Measurements from ENCODE around the gene ZNF683. TPM values are rescaled to one million over a fixed set of nuclear protein-coding genes. Genes with fewer than 3 reads are reported as not detected.
"Not testable (repeated sequence)": the region's sequence is repeated elsewhere in the genome, so short reads cannot be mapped to it uniquely, and the experiment has no call there.

The ZNF683 gene
- total RNA-seq, 2 donors from 2014 or later, result not detected

GRCh38 chr1:26350343-26350700 lies 22.2 kb downstream of the ZNF683 start:
- no peaks in the 10 kb centered on the region for H3K4me1 Mint-ChIP-seq (ENCODE audit: low read depth in 2 of 2)
- H3K4me3 Mint-ChIP-seq, result no peak overlapping the region
- H3K36me3 Mint-ChIP-seq, result no peaks in the 10 kb centered on the region

DNA sequence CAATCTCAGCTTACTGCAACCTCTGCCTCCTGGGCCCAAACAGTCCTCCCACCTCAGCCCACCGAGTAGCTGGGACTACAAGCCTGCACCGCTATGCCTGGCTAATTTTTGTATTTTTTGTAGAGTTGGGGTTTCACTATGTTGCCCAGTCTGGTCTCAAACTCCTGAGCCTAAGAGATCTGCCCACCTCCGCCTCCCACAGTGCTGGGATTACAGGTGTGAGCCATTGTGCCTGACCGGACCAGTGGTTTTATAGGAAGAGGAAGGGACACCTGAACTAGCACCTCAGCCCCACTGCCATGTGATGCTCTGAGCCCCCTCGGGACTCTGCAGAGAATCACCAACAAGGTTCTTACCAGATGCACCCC lies 22.7 kb downstream of the ZNF683 start:
- ATAC-seq, result no peak
- no peak overlapping the region for H3K4me3 Mint-ChIP-seq
- peaks cover 7 to 8% of the 10 kb centered on the region in 2 donors for H3K27me3 Mint-ChIP-seq
- no peaks in the 10 kb centered on the region for H3K9me3 Mint-ChIP-seq
- no peaks in the 10 kb centered on the region for H3K36me3 Mint-ChIP-seq
- no peaks in the 10 kb centered on the region for H3K4me1 Mint-ChIP-seq (ENCODE audit: low read depth in 2 of 2)
- H3K27ac Mint-ChIP-seq, result no peak overlapping the region
- DNase-seq (ENCODE audit: low spot score), result no peak

More at GRCh38 chr1:26350343-26350700, 22.2 kb downstream of the ZNF683 start:
- Mint-ChIP-seq H3K9me3 (no peaks in the 10 kb centered on the region), H3K27me3 (peaks cover 7 to 8% of the 10 kb centered on the region in 2 donors), H3K27ac (no peak overlapping the region)
- ATAC-seq, result no peak
- no peak for DNase-seq (ENCODE audit: low spot score)

DNA sequence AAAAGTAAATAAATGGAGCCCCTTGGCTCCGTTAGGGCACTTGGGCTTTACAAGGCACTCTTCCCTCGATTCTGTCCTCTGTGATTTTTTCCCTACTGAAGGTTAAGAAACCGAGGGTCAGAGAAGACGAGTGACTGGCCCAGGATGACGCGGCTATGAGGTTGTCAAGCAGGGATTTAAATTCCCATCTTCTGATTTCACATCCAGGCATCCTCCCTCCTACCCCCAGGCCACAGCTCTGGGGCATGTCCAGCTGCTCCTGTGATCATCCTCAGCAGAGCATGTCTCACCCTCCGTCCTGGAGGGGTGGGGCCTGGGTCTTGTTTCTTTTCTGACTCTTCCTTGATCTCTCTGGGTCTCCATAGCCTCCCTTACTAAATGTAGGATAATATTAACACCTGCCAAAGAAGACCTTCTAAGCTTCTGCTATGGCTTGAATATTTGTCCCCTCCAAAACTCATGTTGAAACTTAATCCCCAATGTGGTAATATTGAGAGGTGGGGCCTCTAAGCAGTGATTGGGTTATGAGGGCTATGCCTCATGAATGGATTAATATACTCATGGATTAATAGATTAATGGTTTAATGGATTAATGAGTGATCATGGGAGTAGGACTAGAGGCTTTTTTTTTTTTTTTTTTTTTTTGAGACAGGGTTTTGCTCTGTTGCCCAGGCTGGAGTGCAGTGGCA lies 23.2 kb downstream of the ZNF683 start:
- ATAC-seq, result no peak
- no peak for DNase-seq (ENCODE audit: low spot score)
- H3K27ac Mint-ChIP-seq, result no peak overlapping the region
- peaks cover 7 to 8% of the 10 kb centered on the region in 2 donors for H3K27me3 Mint-ChIP-seq
- no peaks in the 10 kb centered on the region for H3K9me3 Mint-ChIP-seq
- H3K36me3 Mint-ChIP-seq, result no peaks in the 10 kb centered on the region
- no peak overlapping the region for H3K4me3 Mint-ChIP-seq
- H3K4me1 Mint-ChIP-seq (ENCODE audit: low read depth in 2 of 2), result no peaks in the 10 kb centered on the region

DNA sequence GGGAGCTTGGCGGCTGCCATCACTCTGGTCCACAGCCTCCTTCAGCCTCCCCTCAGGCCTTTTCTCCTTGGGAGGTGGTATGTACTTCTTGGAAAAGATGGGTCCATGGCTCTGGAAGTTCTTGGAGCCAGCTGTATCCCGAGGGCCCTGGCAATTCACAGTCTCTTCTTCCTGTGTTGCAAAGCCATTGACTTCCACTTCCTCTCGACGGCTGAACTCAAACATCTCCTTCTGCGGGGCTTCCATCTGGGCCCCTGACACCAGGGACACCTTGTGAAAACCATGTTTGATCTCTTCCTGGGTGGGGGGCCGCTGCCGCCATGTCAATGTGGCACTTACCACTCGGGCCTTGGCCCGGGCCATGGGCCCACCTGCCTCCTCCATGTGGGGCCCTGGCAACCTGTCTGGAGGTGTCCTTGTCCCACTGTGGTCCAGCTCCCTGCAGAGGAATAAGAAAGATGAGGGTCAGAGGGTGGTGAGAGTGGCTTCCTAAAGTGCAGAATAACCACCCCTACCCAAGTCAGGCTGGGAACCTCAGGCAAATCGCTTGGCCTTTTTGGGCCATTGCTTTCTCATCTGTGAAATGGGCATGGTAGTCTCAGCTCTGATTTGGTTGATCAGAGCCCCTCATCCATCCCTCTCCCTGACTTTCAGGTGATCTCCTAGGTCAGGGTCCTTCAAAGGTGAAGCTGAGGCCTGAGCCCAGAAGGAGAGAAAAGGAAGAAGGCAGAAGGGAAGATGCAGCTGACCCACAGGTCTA lies 26.1 kb downstream of the ZNF683 start:
- Mint-ChIP-seq H3K4me1 (ENCODE audit: low read depth in 2 of 2) (no peaks in the 10 kb centered on the region), H3K4me3 (no peak overlapping the region), H3K9me3 (no peaks in the 10 kb centered on the region), H3K36me3 (no peaks in the 10 kb centered on the region), H3K27ac (no peak overlapping the region), H3K27me3 (peaks cover 0 to 9% of the 10 kb centered on the region in 2 donors)
- DNase-seq (ENCODE audit: low spot score), result no peak
- no peak for ATAC-seq

- no peaks in the 10 kb centered on the region for H3K4me1 Mint-ChIP-seq (ENCODE audit: low read depth in 2 of 2)
- H3K27ac Mint-ChIP-seq, result no peak overlapping the region
- H3K9me3 Mint-ChIP-seq, result no peaks in the 10 kb centered on the region
- no peak overlapping the region for H3K4me3 Mint-ChIP-seq
- DNase-seq (ENCODE audit: low spot score) (no peak), ATAC-seq (peak in 1 of 2 donors; percentile 36)
- H3K36me3 Mint-ChIP-seq, result no peaks in the 10 kb centered on the region
- H3K27me3 Mint-ChIP-seq, result peaks cover 0 to 6% of the 10 kb centered on the region in 2 donors
Observed at GRCh38 chr1:26345718-26346117, 26.8 kb downstream of the ZNF683 start.

DNA sequence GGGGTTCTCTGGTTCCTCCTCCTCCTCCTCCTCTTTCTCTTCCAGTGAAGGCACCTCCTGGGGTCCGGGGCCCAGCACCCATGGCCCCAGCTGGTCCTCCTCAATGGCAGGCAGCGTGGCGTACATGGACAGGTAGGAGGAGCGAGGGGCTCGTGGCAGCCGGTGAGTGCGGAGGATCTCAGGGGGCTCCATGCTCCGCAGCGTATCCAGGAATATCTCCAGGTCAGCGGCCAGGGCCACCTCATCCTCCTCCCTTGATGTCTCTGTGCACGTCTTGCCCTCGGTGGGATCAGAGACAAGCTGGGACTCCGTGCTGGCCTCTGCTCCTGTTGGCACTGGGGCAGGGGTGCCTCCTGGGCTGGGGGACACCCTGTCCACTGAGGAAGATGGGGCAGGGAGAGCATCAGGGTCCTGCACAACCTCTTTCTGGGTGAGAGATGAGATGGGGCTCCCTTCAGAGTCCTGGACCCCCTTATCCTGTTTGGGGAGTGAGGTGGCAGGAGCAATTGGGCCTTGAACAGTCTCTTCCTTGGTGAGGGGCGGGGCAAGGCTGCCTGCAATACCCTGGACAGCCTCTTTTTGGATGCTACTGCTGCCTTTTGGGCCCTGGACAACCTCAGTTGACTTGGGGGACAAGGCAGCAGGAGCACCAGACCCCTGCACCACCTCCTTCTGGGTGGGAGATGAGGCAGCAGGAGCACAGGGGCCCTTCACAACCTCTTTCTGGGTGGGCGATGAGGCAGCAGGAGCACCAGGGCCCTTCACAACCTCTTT lies 28.2 kb downstream of the ZNF683 start:
- no peak overlapping the region for H3K4me3 Mint-ChIP-seq

DNA sequence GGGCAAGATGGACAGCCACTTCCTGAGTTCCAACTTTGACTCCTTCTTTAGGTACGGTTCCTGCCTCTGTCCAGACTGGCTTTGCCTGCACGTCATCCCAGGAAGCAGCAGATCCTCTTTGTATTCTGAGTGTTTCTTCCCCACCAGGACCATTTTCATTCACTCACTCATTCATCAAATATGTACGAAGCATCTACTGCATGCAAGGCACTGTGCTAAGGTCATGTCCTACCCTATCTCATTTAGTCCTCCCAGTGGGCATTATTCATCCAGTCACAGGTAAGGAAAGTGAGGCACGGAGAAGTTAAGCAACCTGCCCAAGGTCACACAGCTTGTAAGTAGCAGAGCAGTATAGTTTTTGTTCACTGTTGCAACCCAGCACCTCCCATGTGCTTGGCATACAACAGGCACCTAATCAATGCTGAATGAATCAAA lies 32.5 kb downstream of the ZNF683 start:
- H3K4me3 Mint-ChIP-seq, result no peak overlapping the region
- no peak for ATAC-seq
- H3K27ac Mint-ChIP-seq, result no peak overlapping the region
- H3K4me1 Mint-ChIP-seq (ENCODE audit: low read depth in 2 of 2), result peaks cover 4 to 8% of the 10 kb centered on the region in 2 donors
- H3K36me3 Mint-ChIP-seq, result no peaks in the 10 kb centered on the region
- H3K27me3 Mint-ChIP-seq, result peaks cover 0 to 3% of the 10 kb centered on the region in 2 donors
- no peak for DNase-seq (ENCODE audit: low spot score)
- no peaks in the 10 kb centered on the region for H3K9me3 Mint-ChIP-seq

More for the DNA sequence above, 28.2 kb downstream of the ZNF683 start:
- ATAC-seq (no peak), DNase-seq (ENCODE audit: low spot score) (no peak)
- H3K4me1 Mint-ChIP-seq (ENCODE audit: low read depth in 2 of 2), result no peaks in the 10 kb centered on the region
- no peaks in the 10 kb centered on the region for H3K36me3 Mint-ChIP-seq
- H3K9me3 Mint-ChIP-seq, result no peaks in the 10 kb centered on the region
- H3K27me3 Mint-ChIP-seq, result peaks cover 0 to 4% of the 10 kb centered on the region in 2 donors
- no peak overlapping the region for H3K27ac Mint-ChIP-seq

GRCh38 chr1:26338670-26339069 lies 33.9 kb downstream of the ZNF683 start:
- Mint-ChIP-seq H3K27me3 (peaks cover 0 to 3% of the 10 kb centered on the region in 2 donors), H3K9me3 (no peaks in the 10 kb centered on the region), H3K36me3 (no peaks in the 10 kb centered on the region), H3K4me3 (no peak overlapping the region), H3K4me1 (ENCODE audit: low read depth in 2 of 2) (peaks cover 4 to 8% of the 10 kb centered on the region in 2 donors), H3K27ac (no peak overlapping the region)
- DNase-seq (ENCODE audit: low spot score), result no peak
- no peak for ATAC-seq

GRCh38 chr1:26337625-26338024 lies 34.9 kb downstream of the ZNF683 start:
- peak overlapping the region in 1 of 2 donors; percentile 56 for H3K27ac Mint-ChIP-seq
- ATAC-seq, result no peak
- no peak overlapping the region for H3K4me3 Mint-ChIP-seq

GRCh38 chr1:26337206-26337535 lies 35.4 kb downstream of the ZNF683 start:
- Mint-ChIP-seq H3K4me3 (no peak overlapping the region), H3K27me3 (peaks cover 0 to 4% of the 10 kb centered on the region in 2 donors), H3K9me3 (no peaks in the 10 kb centered on the region), H3K27ac (no peak overlapping the region), H3K4me1 (ENCODE audit: low read depth in 2 of 2) (peaks cover 4 to 8% of the 10 kb centered on the region in 2 donors), H3K36me3 (no peaks in the 10 kb centered on the region)
- ATAC-seq (no peak), DNase-seq (ENCODE audit: low spot score) (no peak)

More at GRCh38 chr1:26337625-26338024, 34.9 kb downstream of the ZNF683 start:
- H3K4me1 Mint-ChIP-seq (ENCODE audit: low read depth in 2 of 2), result peaks cover 4 to 8% of the 10 kb centered on the region in 2 donors
- no peaks in the 10 kb centered on the region for H3K36me3 Mint-ChIP-seq
- H3K27me3 Mint-ChIP-seq, result peaks cover 0 to 5% of the 10 kb centered on the region in 2 donors
- no peak for DNase-seq (ENCODE audit: low spot score)
- no peaks in the 10 kb centered on the region for H3K9me3 Mint-ChIP-seq

GRCh38 chr1:26336477-26337205 lies 35.9 kb downstream of the ZNF683 start:
- DNase-seq (ENCODE audit: low spot score) (peak; percentile 69), ATAC-seq (peak; percentile 93)
- Mint-ChIP-seq H3K36me3 (no peaks in the 10 kb centered on the region), H3K27ac (peak overlapping the region in 1 of 2 donors; percentile 67), H3K27me3 (peaks cover 0 to 2% of the 10 kb centered on the region in 2 donors), H3K9me3 (no peaks in the 10 kb centered on the region), H3K4me1 (ENCODE audit: low read depth in 2 of 2) (peaks cover 4 to 8% of the 10 kb centered on the region in 2 donors), H3K4me3 (peak overlapping the region; percentile 88)

DNA sequence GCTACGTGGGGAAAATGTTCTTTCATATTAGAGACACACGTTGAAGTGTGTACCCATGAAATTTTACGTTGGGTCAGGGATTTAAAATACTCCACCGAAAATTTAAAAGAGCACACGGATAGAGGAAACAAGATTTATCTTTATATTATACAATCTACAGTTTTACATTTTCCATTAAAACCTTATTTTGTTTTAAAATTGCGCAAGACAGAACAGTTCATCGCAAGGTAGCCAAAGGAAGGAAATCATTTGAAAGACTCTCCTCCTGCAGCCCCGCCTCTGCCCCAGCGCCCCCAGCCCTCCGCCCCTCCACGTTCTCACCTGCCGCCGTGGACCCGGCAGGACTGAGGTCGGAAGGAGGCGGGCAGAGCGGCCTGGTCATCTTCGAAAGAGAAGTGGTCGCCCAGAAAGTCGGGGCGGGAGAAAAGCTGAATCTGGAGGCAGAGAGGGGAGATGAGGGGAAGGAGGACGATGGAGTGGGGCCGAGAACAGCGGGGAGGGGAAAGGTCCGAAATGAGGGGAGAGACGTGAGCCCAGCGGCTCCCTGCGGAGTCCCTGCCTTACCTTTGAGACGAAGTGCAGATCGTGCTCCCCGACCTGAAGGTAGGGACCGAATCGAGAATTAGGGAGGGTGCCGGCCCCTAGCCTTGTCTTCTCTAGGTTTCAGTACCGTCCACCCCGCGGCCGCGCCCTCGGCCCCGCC lies 36.6 kb downstream of the ZNF683 start:
- H3K4me3 Mint-ChIP-seq, result peak overlapping the region; percentile 88
- peak overlapping the region in 1 of 2 donors; percentile 67 for H3K27ac Mint-ChIP-seq
- H3K4me1 Mint-ChIP-seq (ENCODE audit: low read depth in 2 of 2), result peaks cover 4 to 8% of the 10 kb centered on the region in 2 donors
- DNase-seq (ENCODE audit: low spot score) (no peak), ATAC-seq (no peak)
- H3K9me3 Mint-ChIP-seq, result no peaks in the 10 kb centered on the region
- no peaks in the 10 kb centered on the region for H3K36me3 Mint-ChIP-seq
- peaks cover 0 to 2% of the 10 kb centered on the region in 2 donors for H3K27me3 Mint-ChIP-seq

DNA sequence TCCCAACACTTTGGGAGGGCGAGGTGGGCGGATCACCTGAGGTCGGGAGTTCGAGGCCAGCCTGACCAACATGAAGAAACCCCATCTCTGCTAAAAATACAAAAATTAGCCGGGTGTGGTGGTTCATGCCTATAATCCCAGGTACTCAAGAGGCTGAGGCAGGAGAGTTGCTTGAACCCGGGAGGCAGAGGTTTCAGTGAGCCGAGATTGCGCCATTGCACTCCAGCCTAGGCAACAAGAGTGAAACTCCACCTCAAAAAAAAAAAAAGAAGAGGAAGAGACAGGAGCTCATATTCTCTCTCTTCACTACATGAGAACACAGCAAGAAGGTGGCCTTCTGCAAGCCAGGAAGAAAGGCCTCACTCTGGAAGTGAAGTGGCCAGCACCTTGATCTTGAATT lies 39.2 kb downstream of the ZNF683 start:
- not testable (repeated sequence) for H3K27ac Mint-ChIP-seq; ATAC-seq; H3K9me3 Mint-ChIP-seq; H3K27me3 Mint-ChIP-seq; DNase-seq (ENCODE audit: low spot score); H3K36me3 Mint-ChIP-seq; H3K4me3 Mint-ChIP-seq; H3K4me1 Mint-ChIP-seq (ENCODE audit: low read depth in 2 of 2)

Measured in natural killer cell treated with Interleukin-12 subunit alpha and Interleukin-12 subunit beta and Interleukin-15 and Interleukin-18, amount 100 ng/mL, for 72 hours (primary cell).